Neuronal stem cell (in vitro differentiated cells): Measurements from ENCODE around the gene PTPRD.

Experiments
- DNase-seq: peaks from one replicate; pipeline ENCODE4 v3.0.0-alpha.2; 2013; ENCODE audit warnings: low spot score
- H2AFZ ChIP-seq: one replicate; pipeline ENCODE4 v1.6.1; 2013; ENCODE audit warnings: mild to moderate bottlenecking, low read length, inconsistent platforms
- H2AK5ac ChIP-seq: 2 replicates; pipeline ENCODE4 v1.6.1; 2013; ENCODE audit warnings: low read depth, mild to moderate bottlenecking, inconsistent platforms, low read length, moderate library complexity, mixed read lengths
- H2BK120ac ChIP-seq: 2 replicates; pipeline ENCODE4 v1.6.1; 2013; ENCODE audit warnings: low read depth, mild to moderate bottlenecking, inconsistent platforms, low read length, moderate library complexity, mixed read lengths
- H2BK12ac ChIP-seq: one replicate; pipeline ENCODE4 v1.6.1; 2013; ENCODE audit warnings: low read length, inconsistent platforms
- H2BK15ac ChIP-seq: 2 replicates; pipeline ENCODE4 v1.6.1; 2013; ENCODE audit warnings: mild to moderate bottlenecking, low read length, inconsistent platforms, mixed read lengths
- H2BK5ac ChIP-seq: one replicate; pipeline ENCODE4 v1.6.1; 2013; ENCODE audit warnings: inconsistent platforms, mild to moderate bottlenecking, low read length, moderate library complexity
- H3K14ac ChIP-seq: one replicate; pipeline ENCODE4 v1.6.1; 2013; ENCODE audit warnings: low read length, inconsistent platforms
- H3K18ac ChIP-seq: 2 replicates; pipeline ENCODE4 v1.6.1; 2013; ENCODE audit warnings: low read length, inconsistent platforms
- H3K23ac ChIP-seq: 2 replicates; pipeline ENCODE4 v1.6.1; 2013; ENCODE audit warnings: low read depth, mild to moderate bottlenecking, mixed read lengths, low read length, inconsistent platforms; ENCODE audit not compliant: poor library complexity
- H3K27ac ChIP-seq: replicated peaks from 3 replicates; pipeline ENCODE4 v1.5.1; 2013; ENCODE audit warnings: low read length, inconsistent platforms
- H3K27me3 ChIP-seq, 3 experiments: 2 replicates each; pipeline ENCODE4 v1.6.1; 2013; ENCODE audit warnings: low read length in 3 of 3, mild to moderate bottlenecking in 2 of 3, inconsistent platforms in 1 of 3, low read depth in 1 of 3, mixed read lengths in 1 of 3, moderate library complexity in 1 of 3; ENCODE audit not compliant: control insufficient read depth in 3 of 3, insufficient read depth in 3 of 3
- H3K36me3 ChIP-seq, 2 donors: replicated peaks in 1 of 2; 2 replicates each; pipeline ENCODE4 v1.6.1; 2013; ENCODE audit warnings: low read length in 2 of 2; ENCODE audit not compliant: control insufficient read depth in 2 of 2, insufficient read depth in 2 of 2
- H3K4ac ChIP-seq: 2 replicates; pipeline ENCODE4 v1.6.1; 2013; ENCODE audit warnings: inconsistent platforms, mild to moderate bottlenecking, low read length, moderate library complexity
- H3K4me1 ChIP-seq, 2 donors: 1 replicate in 1 of 2; 2 replicates in 1 of 2; pipeline ENCODE4 v1.6.1; 2013; ENCODE audit warnings: low read length in 2 of 2, low read depth in 1 of 2; ENCODE audit not compliant: control insufficient read depth in 2 of 2, insufficient read depth in 1 of 2
- H3K4me2 ChIP-seq: one replicate; pipeline ENCODE4 v1.6.1; 2013; ENCODE audit warnings: mild to moderate bottlenecking, low read length, inconsistent platforms; ENCODE audit not compliant: insufficient read depth, poor library complexity, severe bottlenecking
- H3K4me3 ChIP-seq, 2 donors: 2 replicates each; pipeline ENCODE4 v1.5.1; 2013; ENCODE audit warnings: low read length in 2 of 2, mild to moderate bottlenecking in 2 of 2, inconsistent platforms in 1 of 2, moderate library complexity in 1 of 2
- H3K79me1 ChIP-seq: one replicate; pipeline ENCODE4 v1.6.1; 2013; ENCODE audit warnings: low read depth, mild to moderate bottlenecking, inconsistent platforms, low read length, moderate library complexity
- H3K9ac ChIP-seq: one replicate; pipeline ENCODE4 v1.6.1; 2013; ENCODE audit warnings: mild to moderate bottlenecking, low read depth, low read length, inconsistent platforms; ENCODE audit not compliant: poor library complexity
- H3K9me3 ChIP-seq, 2 donors: replicated peaks in 1 of 2; 2 replicates each; pipeline versions ENCODE3 to v1.6.1; 2013; ENCODE audit warnings: low read length in 2 of 2, mild to moderate bottlenecking in 2 of 2, inconsistent platforms in 1 of 2, low read depth in 1 of 2, mixed read lengths in 1 of 2, moderate library complexity in 1 of 2; ENCODE audit not compliant: control insufficient read depth in 2 of 2, insufficient read depth in 1 of 2
- H4K8ac ChIP-seq: one replicate; pipeline ENCODE4 v1.6.1; 2013; ENCODE audit warnings: low read depth, mild to moderate bottlenecking, inconsistent platforms, low read length, moderate library complexity
- H4K91ac ChIP-seq: one replicate; pipeline ENCODE4 v1.6.1; 2013; ENCODE audit warnings: low read length, low read depth, mild to moderate bottlenecking, inconsistent platforms; ENCODE audit not compliant: poor library complexity
- WGBS, 2 donors: extraction: QIAGEN DNeasy Blood & Tissue Kit; methylation state at CpG; one replicate each; pipeline ENCODE4 v1.1.7; 2013; ENCODE audit warnings: missing lambda C conversion rate in 2 of 2, mixed read lengths in 1 of 2; ENCODE audit not compliant: insufficient read length in 2 of 2, insufficient replicate concordance in 1 of 2; ENCODE audit errors: extremely low coverage in 2 of 2; 5-methylcytosine and 5-hydroxymethylcytosine counted together

PTPRD gene

GRCh38 chr9:8552732-8553131 lies 2060.1 kb downstream of the PTPRD start:
- no peak overlapping the region for H3K9ac ChIP-seq
- H3K9me3 ChIP-seq, result no peaks in the 10 kb centered on the region
- no peak overlapping the region for H3K14ac ChIP-seq
- H4K8ac ChIP-seq, result no peak overlapping the region
- H2BK12ac ChIP-seq, result no peak overlapping the region
- no peak overlapping the region for H2BK120ac ChIP-seq
- H3K4me3 ChIP-seq, result no peak overlapping the region
- no peak overlapping the region for H3K4ac ChIP-seq
- no peaks in the 10 kb centered on the region for H3K79me1 ChIP-seq
- H3K36me3 ChIP-seq, result no peaks in the 10 kb centered on the region
- H2AFZ ChIP-seq, result no peak overlapping the region
- no peak overlapping the region for H3K4me2 ChIP-seq
- no peak overlapping the region for H4K91ac ChIP-seq
- H3K23ac ChIP-seq, result no peak overlapping the region
- no peak overlapping the region for H3K18ac ChIP-seq
- no peak overlapping the region for H2BK5ac ChIP-seq
- no CpG with 5 or more reads among the region's 3 CpGs for WGBS, 2 donors
- H2AK5ac ChIP-seq, result no peak overlapping the region
- DNase-seq, result no peak
- peaks cover 0 to 6% of the 10 kb centered on the region in 2 donors for H3K4me1 ChIP-seq
- no peak overlapping the region for H2BK15ac ChIP-seq
- no peak overlapping the region for H3K27ac ChIP-seq
- H3K27me3 ChIP-seq, result no peaks in the 10 kb centered on the region

- WGBS, 2 donors, result no CpG with 5 or more reads among the region's 1 CpG
- H3K79me1 ChIP-seq, result no peaks in the 10 kb centered on the region
- no peaks in the 10 kb centered on the region for H3K27me3 ChIP-seq
- H2BK12ac ChIP-seq, result no peak overlapping the region
- no peak overlapping the region for H4K91ac ChIP-seq
- no peak overlapping the region for H3K27ac ChIP-seq
- H3K36me3 ChIP-seq, result no peaks in the 10 kb centered on the region
- H3K4me1 ChIP-seq, result no peaks in the 10 kb centered on the region
- H3K9me3 ChIP-seq, result no peaks in the 10 kb centered on the region
- no peak overlapping the region for H2AK5ac ChIP-seq
- no peak overlapping the region for H2BK120ac ChIP-seq
- no peak overlapping the region for H3K18ac ChIP-seq
- no peak for DNase-seq
- H2BK5ac ChIP-seq, result no peak overlapping the region
- no peak overlapping the region for H3K14ac ChIP-seq
- no peak overlapping the region for H3K4me3 ChIP-seq
- H3K9ac ChIP-seq, result no peak overlapping the region
- no peak overlapping the region for H2BK15ac ChIP-seq
- no peak overlapping the region for H3K4me2 ChIP-seq
- no peak overlapping the region for H3K4ac ChIP-seq
- no peak overlapping the region for H2AFZ ChIP-seq
- H4K8ac ChIP-seq, result no peak overlapping the region
- H3K23ac ChIP-seq, result no peak overlapping the region
These were observed 2063.6 kb downstream of the PTPRD start for GRCh38 chr9:8549214-8549613.

GRCh38 chr9:8543219-8543618 lies 2069.6 kb downstream of the PTPRD start:
- H3K23ac ChIP-seq, result no peak overlapping the region
- H2BK12ac ChIP-seq, result no peak overlapping the region
- no peak overlapping the region for H2BK5ac ChIP-seq
- no peak for DNase-seq
- no peak overlapping the region for H3K9ac ChIP-seq
- no peak overlapping the region for H3K18ac ChIP-seq
- no peaks in the 10 kb centered on the region for H3K27me3 ChIP-seq
- no peak overlapping the region for H2BK120ac ChIP-seq
- H4K8ac ChIP-seq, result no peak overlapping the region
- no peaks in the 10 kb centered on the region for H3K4me1 ChIP-seq
- no peak overlapping the region for H3K27ac ChIP-seq
- H3K4me2 ChIP-seq, result no peak overlapping the region
- no peak overlapping the region for H3K4ac ChIP-seq
- H3K14ac ChIP-seq, result no peak overlapping the region
- H3K79me1 ChIP-seq, result no peaks in the 10 kb centered on the region
- no CpG with 5 or more reads among the region's 2 CpGs for WGBS, 2 donors
- H2BK15ac ChIP-seq, result no peak overlapping the region
- no peak overlapping the region for H2AK5ac ChIP-seq
- peaks cover 0 to 4% of the 10 kb centered on the region in 2 donors for H3K9me3 ChIP-seq
- H2AFZ ChIP-seq, result no peak overlapping the region
- H3K36me3 ChIP-seq, result no peaks in the 10 kb centered on the region
- H3K4me3 ChIP-seq, result no peak overlapping the region
- H4K91ac ChIP-seq, result no peak overlapping the region

- no peak overlapping the region for H2AK5ac ChIP-seq
- no peak for DNase-seq
- no peak overlapping the region for H2BK120ac ChIP-seq
- H3K9me3 ChIP-seq, result peaks cover 0 to 4% of the 10 kb centered on the region in 2 donors
- H2BK15ac ChIP-seq, result no peak overlapping the region
- no peak overlapping the region for H3K14ac ChIP-seq
- no peaks in the 10 kb centered on the region for H3K4me1 ChIP-seq
- H3K4me3 ChIP-seq, result no peak overlapping the region
- H3K4ac ChIP-seq, result no peak overlapping the region
- no peak overlapping the region for H2BK5ac ChIP-seq
- WGBS, 2 donors, result no CpG with 5 or more reads among the region's 4 CpGs
- H3K9ac ChIP-seq, result no peak overlapping the region
- no peaks in the 10 kb centered on the region for H3K36me3 ChIP-seq
- H4K91ac ChIP-seq, result no peak overlapping the region
- H3K4me2 ChIP-seq, result no peak overlapping the region
- H2AFZ ChIP-seq, result no peak overlapping the region
- H3K79me1 ChIP-seq, result no peaks in the 10 kb centered on the region
- no peak overlapping the region for H3K18ac ChIP-seq
- no peak overlapping the region for H2BK12ac ChIP-seq
- H3K27me3 ChIP-seq, result no peaks in the 10 kb centered on the region
- H3K27ac ChIP-seq, result no peak overlapping the region
- no peak overlapping the region for H3K23ac ChIP-seq
- no peak overlapping the region for H4K8ac ChIP-seq
These were observed 2070.3 kb downstream of the PTPRD start for GRCh38 chr9:8542537-8542936.
